ENCODE data around the gene MTG2.

MTG2 gene, protein sequence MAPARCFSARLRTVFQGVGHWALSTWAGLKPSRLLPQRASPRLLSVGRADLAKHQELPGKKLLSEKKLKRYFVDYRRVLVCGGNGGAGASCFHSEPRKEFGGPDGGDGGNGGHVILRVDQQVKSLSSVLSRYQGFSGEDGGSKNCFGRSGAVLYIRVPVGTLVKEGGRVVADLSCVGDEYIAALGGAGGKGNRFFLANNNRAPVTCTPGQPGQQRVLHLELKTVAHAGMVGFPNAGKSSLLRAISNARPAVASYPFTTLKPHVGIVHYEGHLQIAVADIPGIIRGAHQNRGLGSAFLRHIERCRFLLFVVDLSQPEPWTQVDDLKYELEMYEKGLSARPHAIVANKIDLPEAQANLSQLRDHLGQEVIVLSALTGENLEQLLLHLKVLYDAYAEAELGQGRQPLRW

DNA sequence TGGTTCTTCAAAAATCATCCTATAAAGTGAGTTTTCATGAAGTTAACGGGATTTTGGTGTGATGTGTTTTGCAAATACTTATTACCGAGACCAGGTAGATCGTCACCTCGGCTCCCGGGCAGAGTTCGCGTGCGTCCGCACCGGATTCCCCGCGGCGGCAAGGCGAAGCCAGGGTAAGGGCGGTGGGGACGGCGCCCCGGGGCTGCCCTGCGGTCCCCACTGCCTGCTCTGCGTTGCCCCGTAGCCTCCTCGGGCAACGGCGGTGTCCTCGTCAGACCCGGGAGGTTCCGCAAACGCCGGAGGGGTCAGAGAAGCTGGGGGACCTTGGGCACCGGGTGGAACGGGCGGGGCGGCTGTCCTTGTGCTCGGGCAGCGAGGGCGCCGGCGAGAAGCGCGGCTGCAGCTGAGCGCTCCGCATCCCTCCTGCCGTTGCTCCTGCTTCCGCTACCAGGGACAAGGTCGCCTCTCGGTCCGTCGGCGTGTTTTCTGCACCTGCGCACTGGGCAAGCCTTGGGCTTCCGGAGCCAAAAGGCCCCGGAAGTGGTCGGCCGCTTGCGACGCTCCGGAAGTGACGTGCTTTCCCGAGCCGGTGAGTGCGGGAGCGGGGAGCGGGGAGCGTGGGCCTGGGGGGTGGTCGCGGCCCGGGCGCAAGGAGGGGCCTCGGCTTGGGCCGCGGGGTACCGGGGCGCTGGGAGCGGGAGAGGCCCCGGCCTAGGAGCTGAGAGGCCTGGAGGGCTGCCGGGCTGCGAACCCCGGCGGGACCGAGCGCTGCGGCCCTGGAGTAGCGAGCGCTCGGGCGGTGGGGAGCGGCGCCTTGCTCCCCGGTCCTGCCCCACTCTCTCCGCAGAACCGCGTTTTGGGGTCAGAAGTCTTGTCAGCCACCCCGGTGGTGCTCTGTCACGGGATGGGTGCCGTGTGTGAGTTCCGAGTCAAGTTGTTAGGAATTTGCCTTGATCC is at the start of gene MTG2:
Gene MTG2, plus strand, starts transcription at position 560 of the 957 bp plus-strand sequence. CDS start 10,393 bp downstream, outside the sequence.
- DNase-seq = peak; percentile 98

DNA sequence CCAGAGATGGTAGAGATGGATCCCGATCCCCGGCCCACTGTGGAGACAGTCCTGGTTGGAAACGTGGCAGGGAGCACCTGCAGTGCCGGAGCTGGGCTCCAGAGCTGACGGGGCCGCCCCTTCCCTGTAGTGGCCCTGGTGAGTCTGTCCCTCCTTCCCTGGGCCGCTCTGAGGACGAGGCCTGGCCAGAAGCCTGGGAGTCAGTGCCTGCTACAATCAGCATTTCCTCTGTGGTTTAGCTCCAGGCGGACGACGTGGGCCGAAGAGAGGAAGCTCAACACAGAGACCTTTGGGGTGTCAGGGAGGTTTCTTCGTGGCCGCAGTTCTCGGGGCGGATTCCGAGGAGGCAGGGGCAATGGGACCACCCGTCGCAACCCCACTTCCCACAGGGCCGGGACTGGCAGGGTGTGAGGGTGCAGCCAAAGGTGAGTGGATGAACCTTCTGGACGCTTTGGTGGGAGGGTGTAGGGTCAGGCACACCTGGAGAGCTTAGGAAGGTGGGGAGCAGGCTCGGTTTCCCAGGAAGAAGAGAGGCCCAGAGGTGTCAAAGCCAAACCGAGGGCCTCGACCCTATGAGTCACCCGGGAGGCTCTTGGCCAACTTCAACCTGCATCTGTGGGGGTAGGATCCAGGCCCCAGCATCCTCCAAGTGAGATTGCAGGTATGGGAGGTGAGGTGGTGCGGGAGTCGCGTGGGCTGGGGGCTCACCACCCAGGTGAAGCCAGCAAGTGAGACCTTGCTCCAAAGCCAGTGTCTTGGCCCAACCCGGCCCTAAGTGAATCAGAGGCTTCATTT is 49.6 kb upstream of the MTG2 start:
- no peak for DNase-seq

DNA sequence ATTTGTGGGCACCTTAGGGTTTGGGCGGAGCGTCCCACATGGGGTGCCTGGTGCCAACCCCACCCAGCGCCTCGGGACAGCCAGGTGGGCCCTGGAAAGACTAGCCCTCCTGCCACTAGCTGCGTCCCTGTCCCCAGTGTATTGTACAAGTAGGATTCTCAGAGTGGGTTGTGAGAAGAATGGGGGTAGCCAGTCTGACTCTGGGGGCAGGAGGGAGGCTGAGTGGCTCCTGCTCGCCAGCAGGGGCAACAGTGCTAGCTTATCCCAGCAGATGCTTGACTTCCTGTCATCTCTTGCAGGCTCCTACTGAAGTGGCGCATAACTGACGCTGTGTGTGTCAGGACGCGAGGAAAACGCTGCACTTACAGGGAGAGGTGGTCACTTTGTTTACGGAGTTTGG is 49.0 kb upstream of the MTG2 start:
- no peak for DNase-seq

DNA sequence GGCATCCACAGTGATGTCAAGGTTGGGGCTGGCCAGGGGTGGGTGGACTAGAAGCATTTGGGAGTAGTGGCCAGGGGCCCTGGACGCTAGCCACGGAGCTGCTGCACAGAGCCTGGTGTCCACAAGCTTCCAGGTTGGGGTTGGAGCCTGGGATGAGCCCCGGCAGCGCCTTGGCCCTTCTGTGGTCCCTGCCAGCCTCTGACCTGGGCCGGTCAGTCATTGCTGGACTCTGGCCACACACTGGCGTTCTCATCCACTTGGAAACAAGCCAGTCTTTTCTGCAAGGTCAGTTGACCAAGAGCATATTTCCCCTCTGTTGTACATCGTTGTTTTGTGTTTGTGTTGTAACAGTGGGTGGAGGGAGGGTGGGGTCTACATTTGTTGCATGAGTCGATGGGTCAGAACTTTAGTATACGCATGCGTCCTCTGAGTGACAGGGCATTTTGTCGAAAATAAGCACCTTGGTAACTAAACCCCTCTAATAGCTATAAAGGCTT is 48.0 kb upstream of the MTG2 start:
- DNase-seq = no peak

DNA sequence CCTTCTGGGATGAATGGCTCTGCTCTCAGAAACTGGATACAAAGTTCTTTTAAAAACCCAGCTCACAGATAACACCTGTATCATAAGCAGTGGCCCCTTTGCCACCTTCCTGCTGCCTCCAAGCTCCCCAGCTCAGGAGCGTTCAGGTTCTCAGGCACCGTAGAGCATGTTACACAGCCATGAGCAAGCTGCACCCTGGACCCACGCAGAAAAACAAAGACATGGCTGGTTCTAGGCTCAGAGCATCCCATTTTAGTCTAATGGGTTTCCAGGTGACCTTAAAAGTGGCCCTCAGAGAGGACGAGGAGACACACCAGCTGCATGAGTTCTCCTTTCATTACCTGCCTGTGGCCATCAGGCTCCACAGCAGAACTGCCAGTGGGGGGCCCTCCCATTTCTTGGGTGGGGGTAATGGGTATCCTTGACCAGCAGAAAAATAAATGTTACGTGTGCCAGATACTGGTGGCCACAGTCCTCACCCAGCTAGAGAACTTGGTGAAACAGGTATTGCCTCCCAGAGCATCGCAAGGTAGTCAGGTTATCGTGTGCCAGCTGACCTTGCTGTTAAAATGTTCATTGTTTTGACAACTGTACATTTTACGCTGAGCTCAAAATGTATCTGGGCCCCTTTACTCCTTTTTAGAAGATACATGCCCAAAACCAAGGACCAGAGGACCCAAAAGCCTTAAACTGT is 47.1 kb upstream of the MTG2 start:
- DNase-seq = no peak

DNA sequence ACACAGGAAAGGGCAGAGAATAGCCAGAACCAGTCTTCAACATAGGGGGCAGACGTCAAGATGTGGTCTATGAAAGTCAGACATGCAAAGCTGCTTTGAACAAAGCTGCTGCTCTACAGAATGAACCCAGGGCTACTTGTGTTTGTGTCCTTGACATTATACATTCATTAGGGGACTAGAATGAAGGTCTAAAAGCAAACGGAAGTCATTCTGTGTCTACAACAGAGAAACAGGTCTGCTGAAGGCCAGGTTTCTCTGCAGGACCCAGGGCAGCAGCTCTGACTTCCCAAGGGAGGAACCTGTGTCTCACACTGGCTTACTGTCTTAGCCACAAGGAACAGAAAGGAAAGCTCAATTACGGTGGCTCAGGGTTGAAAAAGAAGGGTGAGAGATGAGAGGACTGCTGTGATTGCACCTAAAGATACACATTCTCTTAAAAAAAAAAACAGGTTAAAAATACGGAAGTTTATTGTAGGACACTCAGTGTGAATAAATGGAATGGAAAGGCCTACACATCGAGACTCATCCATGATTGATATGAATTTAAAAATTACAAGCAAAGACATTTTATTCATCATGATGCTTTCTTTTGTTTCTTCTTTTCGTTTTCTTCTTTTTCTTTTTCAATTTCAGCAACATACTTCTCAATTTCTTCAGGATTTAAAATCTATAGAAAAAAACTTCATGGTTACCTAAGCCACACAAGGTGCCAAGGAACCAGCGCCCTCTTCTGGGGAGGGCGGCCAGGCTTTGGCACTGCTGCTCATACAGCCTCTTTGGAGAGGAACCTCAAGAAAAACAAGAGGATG is 46.3 kb upstream of the MTG2 start:
- DNase-seq = peak; percentile 75

DNA sequence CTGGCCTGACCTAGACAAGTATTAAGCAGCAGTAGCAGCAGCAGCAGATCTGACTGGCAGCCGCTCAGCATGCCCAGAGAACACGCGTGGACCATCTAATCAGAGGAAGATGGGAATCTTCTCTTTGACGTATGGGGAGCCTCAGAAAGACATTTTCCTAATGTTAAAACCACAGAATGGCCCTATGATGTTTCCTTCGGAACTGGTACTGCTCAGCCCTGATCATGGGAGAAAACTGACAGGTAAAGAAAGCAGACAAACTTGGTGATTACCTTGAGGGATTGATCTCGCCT is 45.8 kb upstream of the MTG2 start:
- DNase-seq = no peak

DNA sequence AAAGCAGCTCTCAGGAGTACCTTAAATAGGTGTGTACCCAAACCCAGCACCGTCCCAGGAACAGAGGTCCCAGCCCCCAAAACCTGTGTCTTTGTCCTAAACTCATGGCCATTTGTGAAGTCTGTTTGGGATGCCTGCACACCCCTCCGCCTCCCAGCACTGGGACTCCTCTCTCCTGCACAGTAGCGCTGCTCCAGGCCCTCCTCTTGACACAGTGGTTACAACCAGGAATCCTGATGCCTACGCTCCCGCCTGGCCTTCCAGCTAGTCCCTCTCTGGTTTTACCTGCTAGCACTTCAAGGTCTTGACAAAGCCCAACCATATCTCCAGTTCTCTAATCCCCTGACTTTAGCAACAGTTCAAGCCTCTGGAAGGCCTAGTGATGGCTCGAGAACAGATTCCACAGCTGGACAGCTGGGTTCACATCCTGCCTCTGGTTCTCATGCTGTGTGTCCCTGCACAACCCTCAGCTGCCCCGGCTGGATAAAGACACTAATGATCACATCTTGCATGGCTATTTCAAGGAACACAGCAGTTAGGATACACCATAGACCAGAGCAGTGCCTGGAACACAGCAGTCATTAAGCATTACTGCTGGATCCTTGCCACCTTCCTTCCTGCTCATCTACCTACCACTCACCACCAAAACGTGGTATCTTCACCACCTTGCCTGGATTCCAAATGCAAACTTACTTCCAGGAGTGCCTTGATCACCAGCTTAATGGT is 45.2 kb upstream of the MTG2 start:
- DNase-seq = no peak

DNA sequence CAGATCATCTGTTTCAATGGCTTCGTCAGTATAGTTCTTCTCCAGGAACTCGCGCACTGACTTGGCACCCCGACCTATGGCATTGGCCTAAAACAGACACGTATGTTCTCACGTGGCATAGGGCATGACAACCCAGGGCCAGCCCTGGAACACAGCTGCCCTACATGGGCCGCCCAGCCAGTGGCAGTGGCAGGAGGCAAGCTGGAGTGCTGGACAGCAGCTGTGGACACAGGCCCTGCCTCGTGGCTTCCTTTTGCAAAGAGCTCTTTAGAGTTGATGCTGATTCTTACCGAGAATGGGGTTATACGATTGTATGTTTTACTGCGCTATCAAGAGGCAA is 44.7 kb upstream of the MTG2 start:
- no peak for DNase-seq

DNA sequence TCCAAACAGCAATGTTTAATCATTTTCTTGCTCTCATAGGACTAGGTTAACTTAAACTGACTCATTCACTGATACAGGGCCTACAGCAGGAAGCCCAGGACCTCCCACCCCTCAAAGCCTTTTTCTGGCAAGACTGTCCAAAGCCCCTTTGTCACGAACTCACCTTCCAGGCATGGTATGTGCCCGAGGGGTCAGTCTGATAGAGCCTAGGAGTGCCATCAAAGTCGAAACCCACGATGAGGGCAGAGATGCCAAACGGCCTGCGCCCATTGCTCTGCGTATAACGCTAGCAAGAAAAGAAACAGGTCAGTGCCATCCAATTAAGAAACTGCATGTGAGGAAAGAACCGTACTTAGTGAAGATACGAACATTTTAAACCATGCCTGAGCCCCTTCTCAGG is 43.9 kb upstream of the MTG2 start:
- DNase-seq = no peak

DNA sequence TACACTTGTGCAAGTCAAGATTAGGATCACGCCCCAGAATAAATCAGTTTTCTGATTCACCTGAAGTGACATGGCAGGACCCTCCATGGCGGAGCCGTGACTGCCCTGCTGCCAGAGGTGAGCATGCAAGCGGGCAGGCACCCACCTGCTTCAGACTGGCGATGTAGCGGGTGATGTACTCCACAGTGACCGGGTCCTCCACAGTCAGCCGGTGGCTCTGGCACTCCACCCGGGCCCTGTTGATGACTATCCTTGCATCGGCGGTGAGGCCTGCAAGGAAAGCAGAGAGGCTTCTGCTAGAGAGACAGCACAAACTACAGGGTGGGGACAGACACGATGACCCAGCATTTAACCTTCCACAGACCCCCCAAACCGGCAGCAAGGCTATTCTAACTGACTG is 43.2 kb upstream of the MTG2 start:
- DNase-seq = no peak

DNA sequence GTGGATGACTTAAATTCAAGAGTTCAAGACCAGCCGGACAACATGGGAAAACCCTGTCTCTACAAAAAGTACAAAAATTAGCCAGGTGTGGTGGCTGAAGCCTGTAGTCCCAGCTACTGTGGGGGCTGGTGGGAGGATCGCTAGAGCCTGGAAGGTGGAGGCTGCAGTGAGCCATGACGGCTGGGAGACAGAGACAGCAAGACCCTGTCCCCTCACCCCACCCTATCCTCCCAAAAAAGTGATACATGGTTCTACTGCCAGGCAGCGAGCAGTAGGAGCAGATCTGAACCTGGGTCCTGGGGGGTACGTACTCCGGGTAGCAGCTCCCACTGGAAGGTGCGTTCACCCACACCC is 41.8 kb upstream of the MTG2 start:
- no peak for DNase-seq

DNA sequence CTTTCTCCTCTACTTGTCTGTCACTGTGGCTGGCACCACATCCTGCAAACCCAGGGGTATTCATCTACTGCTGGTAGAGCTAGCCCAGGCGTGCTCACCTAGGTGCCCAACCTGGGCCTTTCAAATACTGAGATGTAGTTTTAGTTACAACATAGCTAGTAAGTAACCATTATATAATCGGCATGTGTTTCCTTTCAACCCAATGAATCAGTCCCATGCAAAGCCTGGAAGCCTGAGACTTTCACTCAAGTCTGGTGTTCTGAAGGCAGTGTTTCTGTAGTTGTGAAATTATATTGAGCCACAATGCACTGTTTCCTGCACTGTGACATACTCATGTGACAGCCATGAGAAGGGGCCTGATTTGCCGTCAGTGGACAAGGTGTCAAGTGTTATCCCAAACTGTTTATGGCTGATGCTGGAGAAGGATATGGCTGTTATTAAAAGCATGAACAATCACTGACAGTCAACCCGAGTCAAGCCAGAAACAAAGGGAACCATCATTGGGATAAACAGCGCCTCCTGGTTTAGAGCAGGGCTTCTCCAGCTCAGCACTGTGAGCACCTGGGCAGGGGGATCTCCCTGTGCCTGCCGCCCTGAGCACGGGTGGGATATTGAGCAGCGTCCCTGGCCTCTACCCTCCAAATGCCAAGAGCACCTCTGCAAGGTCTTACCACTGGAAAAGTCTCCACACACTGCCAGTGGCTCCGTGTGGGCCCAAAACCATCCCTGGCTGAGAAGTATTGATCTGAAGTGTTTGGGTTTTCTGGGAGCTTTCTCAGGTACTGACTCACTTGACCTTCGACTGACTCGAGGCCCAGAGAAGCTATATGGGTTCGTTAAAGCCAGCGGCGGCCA is 41.2 kb upstream of the MTG2 start:
- no peak for DNase-seq

DNA sequence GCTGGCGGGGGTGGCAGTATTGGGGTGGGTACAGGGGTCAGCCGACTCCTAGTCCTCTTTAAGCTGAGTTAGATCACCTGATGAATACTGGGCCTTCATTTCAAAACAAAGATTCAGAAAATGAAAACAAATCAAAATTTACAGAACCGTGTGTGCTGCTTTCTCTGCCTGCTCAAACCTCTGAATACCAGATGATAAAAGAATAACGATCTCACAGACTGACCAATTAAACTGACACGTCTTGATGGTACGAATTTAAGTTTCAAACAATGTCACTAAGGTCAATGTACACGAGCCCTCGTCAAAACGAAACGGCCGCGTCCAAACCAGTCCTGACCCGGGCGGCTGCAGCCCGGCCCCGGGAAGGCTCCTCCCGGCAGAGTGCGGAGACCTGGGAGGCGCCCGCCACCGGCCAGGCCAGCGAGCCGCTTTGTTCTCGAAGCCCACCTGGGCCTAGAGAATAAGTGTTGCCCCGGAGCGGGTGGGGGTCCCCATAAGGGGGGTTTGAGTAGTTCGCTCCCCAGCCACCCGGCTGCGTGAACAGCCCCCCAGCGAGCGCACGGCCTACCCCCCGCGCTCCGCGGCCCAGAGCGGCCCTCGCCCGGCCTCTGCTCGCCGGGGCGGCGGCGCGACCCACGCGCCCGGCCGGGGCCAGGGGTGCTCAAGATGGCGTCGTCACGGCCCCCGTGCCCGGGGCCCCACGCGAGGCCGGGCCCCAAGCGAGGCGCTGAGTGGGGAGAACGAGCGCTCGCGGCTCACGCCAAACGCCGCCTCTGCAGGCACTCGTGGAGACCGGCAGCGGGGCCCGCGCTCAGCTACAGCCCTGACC is 40.4 kb upstream of the MTG2 start:
- DNase-seq = no peak

DNA sequence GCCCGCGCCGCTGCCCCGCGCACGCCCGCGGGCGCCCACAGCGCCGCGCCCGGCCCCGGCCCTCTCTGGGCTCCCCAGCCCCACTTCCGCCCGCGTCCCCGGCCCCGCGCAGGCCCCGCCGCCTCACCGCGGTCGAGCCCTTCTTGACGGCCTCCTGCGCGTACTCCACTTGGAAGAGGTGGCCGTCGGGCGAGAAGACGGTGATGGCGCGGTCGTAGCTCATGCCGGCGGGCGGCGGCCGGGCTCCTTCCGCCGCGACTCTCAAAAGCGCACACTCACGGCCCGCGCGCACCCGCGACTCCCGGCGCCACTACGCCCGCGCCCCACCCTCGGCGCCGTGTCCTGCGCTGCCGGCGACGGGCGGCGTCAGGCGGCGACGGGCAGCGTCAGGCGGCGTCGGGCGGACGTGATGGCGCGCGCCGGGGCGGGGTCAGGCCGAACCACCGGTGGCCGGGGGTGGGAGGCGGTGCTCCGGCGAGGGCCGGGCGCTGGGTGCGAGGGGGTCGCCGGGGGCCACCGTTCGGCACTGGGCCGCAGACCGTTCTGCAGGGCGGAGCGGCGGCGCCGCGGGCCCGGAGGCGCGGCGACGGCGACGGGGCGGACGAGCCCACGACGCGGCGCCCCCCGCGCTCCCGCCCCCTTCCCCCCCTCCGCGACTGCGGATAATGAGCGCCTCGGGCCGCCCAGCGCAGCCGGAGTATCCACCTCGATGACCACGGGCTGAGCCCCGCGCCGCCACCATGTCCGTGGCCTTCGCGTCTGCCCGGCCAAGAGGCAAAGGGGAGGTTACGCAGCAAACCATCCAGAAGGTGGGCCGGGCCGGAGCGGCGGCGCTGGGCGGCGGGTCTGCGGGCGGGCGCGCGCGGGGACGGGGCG is 39.5 kb upstream of the MTG2 start, which contains the start of the genes PSMA7 and SS18L1:
Gene PSMA7, minus strand, starts transcription at position 314 of the 876 bp plus-strand sequence. Its CDS starts 91 bp downstream, at position 223.
Gene SS18L1, plus strand, starts transcription at position 689 of the 876 bp plus-strand sequence. Its CDS starts 52 bp downstream, at position 741.
- peak; percentile 86 for DNase-seq

DNA sequence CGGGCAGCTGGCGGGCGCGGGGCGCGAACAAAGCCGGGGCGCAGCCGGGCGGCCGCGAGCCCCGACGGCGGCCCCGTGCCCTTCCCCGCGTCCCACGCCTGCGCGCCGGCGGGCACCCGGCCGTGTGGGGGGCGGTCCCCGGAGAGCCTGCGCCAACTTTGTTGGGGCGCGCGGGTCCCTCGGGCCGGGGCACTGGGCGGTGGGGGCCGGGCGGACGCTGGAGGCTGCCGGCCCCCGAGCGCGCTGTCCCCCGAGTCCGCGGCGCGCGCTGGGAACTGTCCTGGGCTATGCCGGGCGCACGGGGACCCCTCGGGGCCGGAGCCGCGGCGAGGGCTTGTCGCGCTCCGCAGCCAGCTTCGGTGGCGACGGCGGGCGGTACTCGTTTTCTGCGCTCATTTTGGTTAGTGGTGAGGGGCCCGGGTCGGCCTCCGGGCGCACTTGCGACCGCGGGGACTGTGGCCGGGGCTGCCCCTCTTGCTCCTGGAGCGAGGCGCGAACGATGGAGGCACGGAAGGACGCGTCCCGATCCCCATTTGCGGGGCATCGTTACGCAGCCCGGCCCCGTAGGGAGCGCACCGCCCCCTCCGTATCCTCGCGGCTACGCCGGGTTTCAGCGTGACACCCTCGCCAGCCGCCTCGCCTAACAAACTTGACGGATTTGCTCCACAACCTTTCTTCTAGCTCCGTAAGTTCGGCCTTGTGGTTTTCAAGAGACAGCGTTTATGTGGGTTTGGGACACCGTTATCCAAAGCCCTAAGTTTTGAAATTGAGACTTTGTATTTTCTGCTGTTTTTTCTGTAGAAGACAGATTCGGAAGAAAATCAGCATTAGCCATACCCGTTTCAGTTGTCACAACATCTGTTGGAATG is 38.6 kb upstream of the MTG2 start:
- DNase-seq = peak; percentile 66

DNA sequence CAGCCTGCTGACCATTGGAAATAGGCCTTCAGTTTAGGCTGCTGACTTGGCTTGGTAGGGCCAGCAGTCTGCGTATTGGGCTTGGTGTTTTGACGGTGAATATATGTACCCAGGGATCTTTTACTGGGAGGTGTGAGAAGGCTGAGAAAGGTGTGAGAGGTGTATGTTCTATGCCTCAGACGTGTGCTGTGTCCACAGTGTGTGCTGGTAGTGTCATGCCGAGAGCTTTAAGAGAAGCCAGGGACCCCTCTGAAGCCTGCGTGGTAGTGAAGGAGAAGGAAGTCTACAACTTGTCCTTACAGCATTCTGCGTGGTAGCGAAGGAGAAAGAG is 37.2 kb upstream of the MTG2 start:
- no peak for DNase-seq

All from islet precursor cell (in vitro differentiated cells).